Osteocyte (in vitro differentiated cells): Measurements from ENCODE around the gene EEPD1. TPM values are rescaled to one million over a fixed set of nuclear protein-coding genes. Genes with fewer than 3 reads are reported as not detected.

Experiments used
- DNase-seq: peaks from one replicate; pipeline ENCODE4 v3.0.0; 2021; ENCODE audit warnings: mixed read lengths; ENCODE audit not compliant: unreplicated experiment; ENCODE audit errors: extremely low spot score
- H3K27ac Mint-ChIP-seq: one replicate; pipeline ENCODE4 v1.8.0; 2021; ENCODE audit warnings: mild to moderate bottlenecking, mixed read lengths; ENCODE audit not compliant: unreplicated experiment
- H3K27me3 Mint-ChIP-seq: one replicate; pipeline ENCODE4 v1.8.0; 2021; ENCODE audit warnings: mixed read lengths; ENCODE audit not compliant: unreplicated experiment
- H3K36me3 Mint-ChIP-seq: one replicate; pipeline ENCODE4 v1.8.0; 2021; ENCODE audit warnings: mixed read lengths; ENCODE audit not compliant: unreplicated experiment
- H3K4me1 Mint-ChIP-seq: one replicate; pipeline ENCODE4 v1.8.0; 2021; ENCODE audit warnings: mixed read lengths; ENCODE audit not compliant: unreplicated experiment
- H3K4me3 Mint-ChIP-seq: one replicate; pipeline ENCODE4 v1.8.0; 2021; ENCODE audit warnings: mild to moderate bottlenecking, moderate library complexity, mixed read lengths; ENCODE audit not compliant: unreplicated experiment
- H3K9me3 Mint-ChIP-seq: one replicate; pipeline ENCODE4 v1.8.0; 2021; ENCODE audit warnings: mixed read lengths; ENCODE audit not compliant: unreplicated experiment
- total RNA-seq: library from RNA; stranded (reverse); gene quantifications from 2 replicates; pipeline ENCODE4 v1.2.1, GENCODE V29; 2021
- TF ChIP-seq, protein P1 (sequence below): fragments of 200-600 bp; sonication (generic); IDR thresholded peaks from 2 replicates; pipeline ENCODE4 v1.5.0; 2021; ENCODE audit warnings: antibody characterized with exemption, mild to moderate bottlenecking, moderate library complexity

Gene EEPD1
- total RNA-seq, 1 donor from 2014 or later, result 1.3 TPM

DNA sequence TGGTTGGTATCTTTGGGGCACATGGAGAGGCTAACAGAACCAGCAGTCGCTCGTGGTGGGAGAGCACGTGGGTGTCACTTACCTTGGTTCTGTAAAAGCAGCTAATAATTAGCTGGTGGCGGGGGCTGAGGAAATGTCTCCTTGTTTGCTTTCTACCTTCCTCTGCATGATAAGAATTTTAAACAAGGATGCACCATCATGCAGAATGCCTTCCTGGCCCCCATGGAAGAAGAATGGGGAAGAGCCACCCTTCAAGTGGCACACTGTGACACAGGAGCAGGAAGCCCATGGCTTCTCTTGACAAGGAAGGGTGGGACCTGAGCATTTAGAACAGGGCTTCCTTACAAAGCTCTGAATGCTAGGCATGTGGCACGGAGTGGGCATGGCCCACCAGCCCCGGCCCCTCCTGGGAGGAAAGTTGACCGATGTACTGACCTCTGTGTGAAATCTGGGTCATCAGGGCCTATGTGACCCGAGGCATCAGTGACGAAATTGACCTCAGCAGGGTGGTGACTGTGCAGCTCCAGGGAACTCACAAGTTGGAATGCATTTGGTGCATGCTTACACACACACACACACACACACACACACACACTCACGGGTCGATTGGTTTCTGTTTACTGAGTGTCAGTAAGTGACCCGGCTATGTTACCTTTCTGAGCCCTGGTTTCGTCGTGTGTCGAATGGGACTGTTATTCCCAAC is 119.7 kb downstream of the EEPD1 start:
- Mint-ChIP-seq H3K4me1 (peaks cover 16% of the 10 kb centered on the region), H3K27ac (no peak overlapping the region), H3K4me3 (no peak overlapping the region), H3K36me3 (no peaks in the 10 kb centered on the region), H3K9me3 (no peaks in the 10 kb centered on the region), H3K27me3 (no peaks in the 10 kb centered on the region)
- TF ChIP-seq, protein P1, sequence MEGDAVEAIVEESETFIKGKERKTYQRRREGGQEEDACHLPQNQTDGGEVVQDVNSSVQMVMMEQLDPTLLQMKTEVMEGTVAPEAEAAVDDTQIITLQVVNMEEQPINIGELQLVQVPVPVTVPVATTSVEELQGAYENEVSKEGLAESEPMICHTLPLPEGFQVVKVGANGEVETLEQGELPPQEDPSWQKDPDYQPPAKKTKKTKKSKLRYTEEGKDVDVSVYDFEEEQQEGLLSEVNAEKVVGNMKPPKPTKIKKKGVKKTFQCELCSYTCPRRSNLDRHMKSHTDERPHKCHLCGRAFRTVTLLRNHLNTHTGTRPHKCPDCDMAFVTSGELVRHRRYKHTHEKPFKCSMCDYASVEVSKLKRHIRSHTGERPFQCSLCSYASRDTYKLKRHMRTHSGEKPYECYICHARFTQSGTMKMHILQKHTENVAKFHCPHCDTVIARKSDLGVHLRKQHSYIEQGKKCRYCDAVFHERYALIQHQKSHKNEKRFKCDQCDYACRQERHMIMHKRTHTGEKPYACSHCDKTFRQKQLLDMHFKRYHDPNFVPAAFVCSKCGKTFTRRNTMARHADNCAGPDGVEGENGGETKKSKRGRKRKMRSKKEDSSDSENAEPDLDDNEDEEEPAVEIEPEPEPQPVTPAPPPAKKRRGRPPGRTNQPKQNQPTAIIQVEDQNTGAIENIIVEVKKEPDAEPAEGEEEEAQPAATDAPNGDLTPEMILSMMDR, result no peak
- peak; percentile 66 for DNase-seq

GRCh38 chr7:36273836-36274235 is 120.8 kb downstream of the EEPD1 start:
- DNase-seq, result peak; percentile 48
- H3K4me3 Mint-ChIP-seq, result no peak overlapping the region
- no peaks in the 10 kb centered on the region for H3K36me3 Mint-ChIP-seq
- H3K4me1 Mint-ChIP-seq, result peaks cover 26% of the 10 kb centered on the region
- no peaks in the 10 kb centered on the region for H3K27me3 Mint-ChIP-seq
- TF ChIP-seq, protein P1, result no peak
- H3K9me3 Mint-ChIP-seq, result no peaks in the 10 kb centered on the region
- no peak overlapping the region for H3K27ac Mint-ChIP-seq

DNA sequence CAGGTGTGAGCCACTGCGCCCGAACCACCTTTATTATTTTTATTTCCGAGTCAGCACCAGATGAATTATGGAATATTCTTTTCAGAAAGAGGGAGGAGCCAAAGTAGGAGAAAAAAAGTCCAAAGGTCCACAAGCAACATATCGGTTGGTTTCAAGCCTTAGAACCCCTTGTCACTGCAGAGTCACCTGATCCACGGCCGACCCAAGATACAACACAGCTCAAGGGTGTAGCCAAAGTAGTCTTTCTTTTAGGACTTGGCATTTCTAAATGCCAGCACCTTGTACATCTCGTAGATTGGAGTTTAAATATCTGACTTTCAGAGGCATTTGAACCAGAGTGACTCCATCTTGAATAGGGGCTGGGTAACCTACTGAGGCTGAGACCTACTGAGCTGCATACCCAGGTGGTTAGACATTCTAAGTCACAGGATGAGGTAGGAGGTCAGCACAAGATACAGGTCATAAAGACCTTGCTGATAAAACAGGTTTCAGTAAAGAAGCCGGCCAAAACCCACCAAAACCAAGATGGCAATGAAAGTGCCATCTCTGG is 122.8 kb downstream of the EEPD1 start:
- Mint-ChIP-seq H3K27ac (no peak overlapping the region), H3K4me1 (peaks cover 46% of the 10 kb centered on the region), H3K4me3 (no peak overlapping the region)

DNA sequence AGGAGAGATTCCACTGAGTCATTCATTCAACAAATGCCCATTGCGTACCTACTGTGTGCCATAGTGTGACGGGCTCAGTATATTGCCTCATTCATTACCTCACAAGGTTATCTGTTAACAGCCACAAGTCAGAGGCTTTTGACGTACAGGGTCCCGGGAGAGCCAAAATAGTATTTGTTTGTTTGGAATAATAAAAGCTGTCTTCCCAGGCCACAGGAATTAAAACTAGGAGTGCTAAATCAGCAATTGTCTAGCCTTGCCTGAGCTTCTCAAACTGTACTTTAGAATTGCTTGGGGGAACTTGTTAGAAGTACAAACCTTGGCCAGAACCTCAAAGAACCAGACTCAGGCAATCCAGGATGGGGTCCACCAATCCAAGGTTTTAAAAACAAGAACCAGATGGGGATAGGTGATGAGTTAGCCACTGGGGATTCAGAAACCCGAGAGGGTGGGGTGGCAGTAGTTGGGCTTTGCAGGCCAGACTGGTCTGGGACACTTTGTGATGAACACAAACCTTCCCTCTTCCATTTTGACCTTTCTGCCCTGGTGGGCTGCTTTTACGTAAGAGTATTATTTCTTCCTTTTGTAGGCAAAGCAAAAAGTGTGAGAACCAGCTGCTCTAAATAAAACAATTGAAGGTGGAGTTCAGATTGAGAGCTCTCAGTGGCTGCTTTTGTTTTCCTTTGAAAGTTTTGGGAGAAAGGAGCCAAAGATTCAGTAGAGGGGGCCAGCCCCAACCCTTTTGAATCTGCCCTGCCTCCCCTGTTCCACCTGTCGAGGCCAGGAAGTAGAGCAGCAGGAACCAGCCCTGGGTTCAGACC is 123.6 kb downstream of the EEPD1 start:
- Mint-ChIP-seq H3K4me1 (peaks cover 54% of the 10 kb centered on the region), H3K27ac (no peak overlapping the region), H3K4me3 (no peak overlapping the region), H3K27me3 (no peaks in the 10 kb centered on the region), H3K36me3 (no peaks in the 10 kb centered on the region), H3K9me3 (no peaks in the 10 kb centered on the region)
- peak; percentile 30 for DNase-seq
- TF ChIP-seq, protein P1, result no peak

More for the DNA sequence above, 122.8 kb downstream of the EEPD1 start:
- no peak for DNase-seq
- Mint-ChIP-seq H3K27me3 (no peaks in the 10 kb centered on the region), H3K9me3 (no peaks in the 10 kb centered on the region), H3K36me3 (no peaks in the 10 kb centered on the region)
- TF ChIP-seq, protein P1, result no peak

GRCh38 chr7:36277249-36277542 is 124.1 kb downstream of the EEPD1 start:
- Mint-ChIP-seq H3K4me1 (peaks cover 54% of the 10 kb centered on the region), H3K27ac (no peak overlapping the region), H3K9me3 (no peaks in the 10 kb centered on the region), H3K4me3 (no peak overlapping the region), H3K36me3 (no peaks in the 10 kb centered on the region), H3K27me3 (no peaks in the 10 kb centered on the region)
- peak; percentile 21 for DNase-seq
- TF ChIP-seq, protein P1, result no peak
